GM12878 (cell line): ENCODE results near the gene CARD19.

Experiments
- BRCA1 ChIP-seq: IDR thresholded peaks from 2 replicates; pipeline ENCODE4 v1.6.1; 2011; ENCODE audit warnings: low read depth, low read length, improper control_type of control experiment
- CBX5 ChIP-seq: sonication (generic); IDR thresholded peaks from 2 replicates; pipeline ENCODE4 v1.6.1; 2016; ENCODE audit warnings: low read depth, moderate library complexity, mild to moderate bottlenecking, inconsistent platforms
- KDM1A ChIP-seq: fragments of 200-600 bp; sonication (generic); IDR thresholded peaks from 2 replicates; pipeline ENCODE4 v1.6.1; 2016; ENCODE audit warnings: borderline replicate concordance
- MYC ChIP-seq: IDR thresholded peaks from 2 replicates; pipeline ENCODE4 v1.6.1; 2011; ENCODE audit warnings: mild to moderate bottlenecking, low read length, moderate library complexity, inconsistent platforms; ENCODE audit not compliant: insufficient read depth, insufficient replicate concordance, insufficient read length, severe bottlenecking
- RAD21 ChIP-seq: IDR thresholded peaks from 2 replicates; pipeline ENCODE4 v1.6.1; 2011; ENCODE audit warnings: mild to moderate bottlenecking, low read depth, low read length, moderate library complexity; ENCODE audit not compliant: insufficient read depth
- SIN3A ChIP-seq: IDR thresholded peaks from 2 replicates; pipeline ENCODE4 v1.6.1; 2012; ENCODE audit warnings: low read depth, low read length, improper control_type of control experiment
- SPI1 ChIP-seq: IDR thresholded peaks from 2 replicates; pipeline ENCODE4 v1.6.1; 2011; ENCODE audit warnings: low read depth, mild to moderate bottlenecking, low read length, moderate library complexity, borderline replicate concordance; ENCODE audit not compliant: insufficient read depth
- TF ChIP-seq, protein P1 (sequence below), 3 experiments: IDR thresholded peaks in 2 of 3; conservative IDR thresholded peaks in 1 of 3; 2 replicates each; pipeline ENCODE4 v1.5.1; 2011; ENCODE audit warnings: low read depth in 3 of 3, low read length in 3 of 3, mild to moderate bottlenecking in 3 of 3, control low read depth in 2 of 3, moderate library complexity in 2 of 3, inconsistent platforms in 1 of 3, mixed read lengths in 1 of 3; ENCODE audit not compliant: control insufficient read depth in 2 of 3, insufficient read depth in 1 of 3; ENCODE audit errors: extremely low read depth in 1 of 3
- TF ChIP-seq, protein P2 (sequence below): IDR thresholded peaks from 2 replicates; pipeline ENCODE4 v1.6.1; 2012; ENCODE audit warnings: low read depth, low read length, improper control_type of control experiment

DNA sequence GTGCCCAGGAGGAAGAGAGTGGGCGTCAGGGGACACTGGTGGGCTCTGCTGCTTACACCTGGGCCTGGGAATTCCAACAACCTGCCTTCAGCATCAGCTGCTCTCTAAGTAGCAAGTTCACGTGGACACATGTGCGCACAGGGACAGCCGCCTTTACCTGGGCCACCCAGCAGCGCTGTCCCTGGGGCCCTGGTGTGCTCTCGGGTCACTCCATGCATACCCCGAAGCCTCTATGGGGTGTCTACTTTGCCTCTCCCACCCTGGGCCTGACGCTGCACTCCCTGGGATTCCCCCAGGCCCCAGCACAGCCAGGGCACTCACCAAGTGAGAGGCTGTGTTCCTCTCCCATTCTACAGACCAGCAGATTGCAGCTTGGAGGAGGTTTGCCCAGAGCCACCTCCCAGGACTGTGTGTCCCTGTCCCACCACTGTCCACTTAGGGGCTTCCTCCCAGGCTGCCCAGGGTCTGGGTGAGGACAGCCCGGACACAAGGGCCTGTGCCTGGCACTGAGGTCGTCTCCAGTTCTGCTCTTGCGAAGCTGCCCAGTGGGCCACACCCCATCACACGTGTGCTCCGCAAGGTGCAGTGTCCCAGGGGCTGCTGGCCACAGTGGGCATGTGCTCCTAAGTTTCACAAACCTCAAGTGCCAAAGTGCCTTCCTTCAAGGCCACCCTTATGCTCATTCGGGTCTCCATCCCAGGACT is 32.1 kb downstream of the CARD19 start:
- TF ChIP-seq, protein P1, sequence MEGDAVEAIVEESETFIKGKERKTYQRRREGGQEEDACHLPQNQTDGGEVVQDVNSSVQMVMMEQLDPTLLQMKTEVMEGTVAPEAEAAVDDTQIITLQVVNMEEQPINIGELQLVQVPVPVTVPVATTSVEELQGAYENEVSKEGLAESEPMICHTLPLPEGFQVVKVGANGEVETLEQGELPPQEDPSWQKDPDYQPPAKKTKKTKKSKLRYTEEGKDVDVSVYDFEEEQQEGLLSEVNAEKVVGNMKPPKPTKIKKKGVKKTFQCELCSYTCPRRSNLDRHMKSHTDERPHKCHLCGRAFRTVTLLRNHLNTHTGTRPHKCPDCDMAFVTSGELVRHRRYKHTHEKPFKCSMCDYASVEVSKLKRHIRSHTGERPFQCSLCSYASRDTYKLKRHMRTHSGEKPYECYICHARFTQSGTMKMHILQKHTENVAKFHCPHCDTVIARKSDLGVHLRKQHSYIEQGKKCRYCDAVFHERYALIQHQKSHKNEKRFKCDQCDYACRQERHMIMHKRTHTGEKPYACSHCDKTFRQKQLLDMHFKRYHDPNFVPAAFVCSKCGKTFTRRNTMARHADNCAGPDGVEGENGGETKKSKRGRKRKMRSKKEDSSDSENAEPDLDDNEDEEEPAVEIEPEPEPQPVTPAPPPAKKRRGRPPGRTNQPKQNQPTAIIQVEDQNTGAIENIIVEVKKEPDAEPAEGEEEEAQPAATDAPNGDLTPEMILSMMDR (IDR thresholded peaks at IDR 0.05 in 2 of 3, conservative IDR thresholded peaks at IDR 0.05 in 1 of 3; ENCODE audit: control insufficient read depth in 2 of 3, extremely low read depth in 1 of 3, insufficient read depth in 1 of 3, low read depth in 3 of 3, low read length in 3 of 3): no peak
- no peak for TF ChIP-seq KDM1A
- TF ChIP-seq SPI1: no peak
- TF ChIP-seq RAD21: no peak
- TF ChIP-seq BRCA1: no peak
- TF ChIP-seq CBX5: no peak
- TF ChIP-seq, protein P2, sequence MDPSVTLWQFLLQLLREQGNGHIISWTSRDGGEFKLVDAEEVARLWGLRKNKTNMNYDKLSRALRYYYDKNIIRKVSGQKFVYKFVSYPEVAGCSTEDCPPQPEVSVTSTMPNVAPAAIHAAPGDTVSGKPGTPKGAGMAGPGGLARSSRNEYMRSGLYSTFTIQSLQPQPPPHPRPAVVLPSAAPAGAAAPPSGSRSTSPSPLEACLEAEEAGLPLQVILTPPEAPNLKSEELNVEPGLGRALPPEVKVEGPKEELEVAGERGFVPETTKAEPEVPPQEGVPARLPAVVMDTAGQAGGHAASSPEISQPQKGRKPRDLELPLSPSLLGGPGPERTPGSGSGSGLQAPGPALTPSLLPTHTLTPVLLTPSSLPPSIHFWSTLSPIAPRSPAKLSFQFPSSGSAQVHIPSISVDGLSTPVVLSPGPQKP: no peak
- no peak for TF ChIP-seq MYC
- no peak for TF ChIP-seq SIN3A
